GM12878 (cell line): Measurements from ENCODE around the gene ELP4. TPM values are rescaled to one million over a fixed set of nuclear protein-coding genes. Genes with fewer than 3 reads are reported as not detected.
A peak's percentile ranks its signal among the peaks of the same experiment; 100 is the strongest.

ENCODE experiments used
- ATAC-seq: fragments of 200-7000 bp; cut with Tn5 transposase; 3 replicates; pipeline ENCODE4 v1.9.1; 2020; ENCODE audit warnings: mild to moderate bottlenecking, moderate library complexity
- BruUV-seq: library from RNA; stranded (reverse); fragments of 400-500 nt; replicated peaks from 2 replicates; lab custom pipeline; 2021; lab: Mats Ljungman, UMichigan
- CTCF ChIA-PET: fragments of 300-600 bp; sonication (Branson Sonifier 250); formaldehyde crosslinking; extraction: SDS; loops from one replicate; lab custom pipeline; 2021; ENCODE audit warnings: inconsistent platforms; lab: Yijun Ruan, JAX
- POLR2A ChIA-PET: fragments of 350-600 bp; formaldehyde crosslinking; extraction: SDS; loops from one replicate; lab custom pipeline; 2021; ENCODE audit warnings: inconsistent platforms; lab: Charles Lee
- RAD21 ChIA-PET: fragments of 300-600 bp; sonication (Branson Sonifier 250); formaldehyde crosslinking; loops from one replicate; lab custom pipeline; 2023; ENCODE audit warnings: antibody characterized with exemption; ENCODE audit not compliant: unreplicated experiment; lab: Charles Lee
- SMC1A ChIA-PET: fragments of 300-600 bp; sonication (Branson Sonifier 250); formaldehyde crosslinking; loops from one replicate; lab custom pipeline; 2023; ENCODE audit not compliant: unreplicated experiment, uncharacterized antibody; lab: Charles Lee
- DNase-seq: peaks from one replicate; pipeline ENCODE4 v3.0.0-alpha.2; 2011; ENCODE audit warnings: low read depth, low spot score
- FAIRE-seq: peaks from 3 replicates; lab custom pipeline; 2011; peaks lifted over from hg19 to GRCh38; lab: Jason Lieb, UNC
- H2AFZ ChIP-seq: 2 replicates; pipeline ENCODE4 v1.6.0; 2011; ENCODE audit warnings: low read depth, low read length, control low read depth; ENCODE audit not compliant: control insufficient read depth
- H3K27ac ChIP-seq: 2 replicates; pipeline ENCODE4 v1.5.1; 2011; ENCODE audit warnings: control low read depth; ENCODE audit not compliant: control insufficient read depth, insufficient read depth
- H3K27me3 ChIP-seq, 2 experiments: replicated peaks in 1 of 2; 2 replicates each; pipeline versions ENCODE4 v1.6.0 to v1.6.1; 2011; ENCODE audit warnings: low read length in 1 of 2; ENCODE audit not compliant: control insufficient read depth in 2 of 2, insufficient read depth in 2 of 2
- H3K36me3 ChIP-seq, 2 experiments: 2 replicates each; pipeline ENCODE4 v1.5.1; 2011; ENCODE audit warnings: low read length in 1 of 2; ENCODE audit not compliant: control insufficient read depth in 2 of 2, insufficient read depth in 2 of 2
- H3K4me1 ChIP-seq: 2 replicates; pipeline ENCODE4 v1.6.1; 2011; ENCODE audit warnings: mild to moderate bottlenecking, low read length, moderate library complexity, mixed read lengths; ENCODE audit not compliant: control insufficient read depth, insufficient read depth
- H3K4me2 ChIP-seq: 2 replicates; pipeline ENCODE4 v1.6.0; 2011; ENCODE audit warnings: control low read depth; ENCODE audit not compliant: control insufficient read depth, insufficient read depth
- H3K4me3 ChIP-seq: fragments of 200-600 bp; sonication (generic); 2 replicates; pipeline ENCODE4 v1.5.1; 2016
- H3K79me2 ChIP-seq: 2 replicates; pipeline ENCODE4 v1.6.0; 2011; ENCODE audit warnings: low read length; ENCODE audit not compliant: control insufficient read depth, insufficient read depth
- H3K9ac ChIP-seq: 2 replicates; pipeline ENCODE4 v1.8.0; 2011; ENCODE audit warnings: low read length, control low read depth, mixed read lengths; ENCODE audit not compliant: control insufficient read depth, insufficient read depth
- H3K9me3 ChIP-seq: replicated peaks from 3 replicates; pipeline ENCODE4 v1.5.1; 2011; ENCODE audit warnings: mild to moderate bottlenecking, low read length; ENCODE audit not compliant: control insufficient read depth, insufficient read depth
- H4K20me1 ChIP-seq: 2 replicates; pipeline ENCODE4 v1.6.0; 2011; ENCODE audit not compliant: control insufficient read depth, insufficient read depth
- EZH2 ChIP-seq: IDR thresholded peaks from 2 replicates; pipeline ENCODE4 v1.6.1; 2012; ENCODE audit warnings: low read depth, mild to moderate bottlenecking, control low read depth, inconsistent platforms, low read length, borderline replicate concordance; ENCODE audit not compliant: control insufficient read depth
- IKZF1 ChIP-seq: fragments of 450-650 bp; conservative IDR thresholded peaks from 2 replicates; pipeline ENCODE4 v1.6.1; 2017; ENCODE audit warnings: antibody characterized with exemption, mild to moderate bottlenecking
- IRF4 ChIP-seq: IDR thresholded peaks from 2 replicates; pipeline ENCODE4 v1.6.1; 2011; ENCODE audit warnings: low read depth, low read length
- JUNB ChIP-seq: IDR thresholded peaks from 2 replicates; pipeline ENCODE4 v1.6.1; 2016; ENCODE audit warnings: antibody characterized with exemption, mild to moderate bottlenecking
- LARP7 ChIP-seq: fragments of 450-650 bp; IDR thresholded peaks from 2 replicates; pipeline ENCODE4 v1.6.1; 2017; ENCODE audit warnings: mild to moderate bottlenecking
- MTA2 ChIP-seq: fragments of 450-650 bp; IDR thresholded peaks from 2 replicates; pipeline ENCODE4 v1.6.1; 2016; ENCODE audit warnings: low read depth, mild to moderate bottlenecking, moderate library complexity
- MTA3 ChIP-seq: IDR thresholded peaks from 2 replicates; pipeline ENCODE4 v1.6.1; 2012; ENCODE audit warnings: low read length, inconsistent platforms, borderline replicate concordance
- RFX5 ChIP-seq: IDR thresholded peaks from 2 replicates; pipeline ENCODE4 v1.6.1; 2011; ENCODE audit warnings: low read depth, low read length, improper control_type of control experiment
- RUNX3 ChIP-seq: IDR thresholded peaks from 2 replicates; pipeline ENCODE4 v1.6.1; 2012; ENCODE audit warnings: low read length, inconsistent platforms
- SIN3A ChIP-seq: IDR thresholded peaks from 2 replicates; pipeline ENCODE4 v1.6.1; 2012; ENCODE audit warnings: low read depth, low read length, improper control_type of control experiment
- YBX1 ChIP-seq: fragments of 450-650 bp; IDR thresholded peaks from 2 replicates; pipeline ENCODE4 v1.6.1; 2016; ENCODE audit warnings: antibody characterized with exemption
- WGBS: methylation state at CpG from one replicate; pipeline ENCODE4 v1.1.6; 2016; ENCODE audit warnings: low lambda C conversion rate; ENCODE audit not compliant: insufficient replicate concordance, insufficient coverage; ENCODE audit errors: missing lambda C conversion rate; 5-methylcytosine and 5-hydroxymethylcytosine counted together
- in situ Hi-C: fragments of 300-500 bp; cut with MboI; formaldehyde crosslinking; loops from 9 replicates; pipeline ENCODE4 v1.14.3; 2018; ENCODE audit warnings: mixed read lengths
- intact Hi-C: fragments of 100-400 bp; cut with micrococcal nuclease; formaldehyde crosslinking; loops from one replicate; pipeline ENCODE4 v1.14.2; 2022; ENCODE audit not compliant: unreplicated experiment
- polyA plus RNA-seq, 11 experiments: library from polyadenylated mRNA; depleted of rRNA in 4 of 11; unstranded in 6 of 11; stranded (reverse) in 5 of 11; fragments of >200 nt; fragmentation: Nextera tagmentation in 4 of 11; fragmentation: Illumina TruSeq in 1 of 11; extraction: Ambion mirVana in 4 of 11; extraction: Trizol in 1 of 11; gene quantifications; 1 replicate in 1 of 11; 2 replicates in 10 of 11; pipeline versions ENCODE4 v1.2.1 to v1.2.3, GENCODE V29; 2011 to 2016; ENCODE audit warnings: inconsistent platforms in 2 of 11, missing spikeins in 2 of 11, low read depth in 1 of 11
- total RNA-seq, 4 experiments: library from RNA; depleted of rRNA in 3 of 4; stranded (reverse); fragments of >200 nt in 3 of 4; fragmentation: Illumina TruSeq in 1 of 4; extraction: Trizol in 1 of 4; gene quantifications; 2 replicates each; pipeline versions ENCODE4 v1.2.1 to v1.2.3, GENCODE V29; 2013 to 2021
- TF ChIP-seq, protein P1 (sequence below): IDR thresholded peaks from 2 replicates; pipeline ENCODE4 v1.6.1; 2011; ENCODE audit warnings: low read depth, low read length, improper control_type of control experiment, borderline replicate concordance

Gene ELP4
- total and polyA plus RNA-seq, 10 of the 15 experiments (the other 5 are each of a cell fraction or from before 2014, with no cell fraction given) = 17.7 to 36.1 (median 27.0) TPM

DNA sequence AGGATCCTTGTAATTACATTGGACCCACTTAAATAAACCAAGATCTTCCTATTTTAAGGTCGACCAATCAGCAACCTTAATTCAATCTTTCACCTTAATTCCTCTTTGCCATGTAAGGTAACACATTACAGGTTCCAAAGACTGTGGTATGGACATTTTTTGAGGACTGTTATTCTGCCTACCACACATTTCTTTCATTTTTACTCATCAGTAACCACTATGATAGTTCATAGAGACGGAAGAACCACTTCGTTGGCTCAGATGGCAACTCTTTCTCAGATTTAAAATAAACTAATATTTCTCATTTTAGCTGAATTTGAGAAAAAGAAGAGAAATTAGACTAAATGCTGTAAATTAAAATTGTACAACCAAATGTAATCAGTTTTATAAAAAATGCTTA, 205.3 kb downstream of the ELP4 start:
- peak; percentile 76 for ATAC-seq
- FAIRE-seq = no peak

GRCh38 chr11:31720225-31720624, 210.7 kb downstream of the ELP4 start:
- FAIRE-seq (no peak), ATAC-seq (no peak), DNase-seq (no peak)
- in situ Hi-C loops (no loop called here), intact Hi-C loops (no loop called here)
- TF ChIP-seq IKZF1 (no peak), EZH2 (no peak), YBX1 (no peak), RFX5 (no peak), MTA3 (no peak)
- TF ChIP-seq, protein P1, sequence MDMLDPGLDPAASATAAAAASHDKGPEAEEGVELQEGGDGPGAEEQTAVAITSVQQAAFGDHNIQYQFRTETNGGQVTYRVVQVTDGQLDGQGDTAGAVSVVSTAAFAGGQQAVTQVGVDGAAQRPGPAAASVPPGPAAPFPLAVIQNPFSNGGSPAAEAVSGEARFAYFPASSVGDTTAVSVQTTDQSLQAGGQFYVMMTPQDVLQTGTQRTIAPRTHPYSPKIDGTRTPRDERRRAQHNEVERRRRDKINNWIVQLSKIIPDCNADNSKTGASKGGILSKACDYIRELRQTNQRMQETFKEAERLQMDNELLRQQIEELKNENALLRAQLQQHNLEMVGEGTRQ = no peak
- ChIA-PET RAD21 (no interaction called here), CTCF (no interaction called here), POLR2A (no interaction called here), SMC1A (no interaction called here)
- Histone ChIP-seq H3K9me3 (no peaks in the 10 kb centered on the region), H3K27me3 (no peaks in the 10 kb centered on the region), H3K4me2 (no peak overlapping the region), H3K4me3 (no peak overlapping the region), H2AFZ (no peak overlapping the region), H3K9ac (no peak overlapping the region), H3K79me2 (no peaks in the 10 kb centered on the region), H4K20me1 (no peaks in the 10 kb centered on the region), H3K36me3 (no peaks in the 10 kb centered on the region), H3K27ac (no peak overlapping the region), H3K4me1 (no peaks in the 10 kb centered on the region)
- WGBS = 74% methylated on average over 2 of the region's 2 CpGs
- no TSS peak for BruUV-seq

More for the DNA sequence above, 205.3 kb downstream of the ELP4 start:
- WGBS = 92% methylated on average over 3 of the region's 3 CpGs
- in situ Hi-C loops (no loop called here), intact Hi-C loops (no loop called here)
- Histone ChIP-seq H3K79me2 (no peaks in the 10 kb centered on the region), H3K4me1 (no peaks in the 10 kb centered on the region), H2AFZ (no peak overlapping the region), H3K9ac (no peak overlapping the region), H3K4me3 (no peak overlapping the region), H4K20me1 (no peaks in the 10 kb centered on the region), H3K4me2 (no peak overlapping the region), H3K36me3 (no peaks in the 10 kb centered on the region), H3K9me3 (no peaks in the 10 kb centered on the region), H3K27ac (no peak overlapping the region), H3K27me3 (no peaks in the 10 kb centered on the region)
- SMC1A ChIA-PET = interaction anchor here (0.7 to 1.1 kb wide), 3 partner anchors 12 to 228 kb away, joined by 3 read pairs; no protein-coding TSS in a partner anchor
- CTCF ChIA-PET = interaction anchor here (1.1 to 1.8 kb wide), 2 partner anchors 16 to 61 kb away, joined by 3 to 6 read pairs; no protein-coding TSS in a partner anchor
- TF ChIP-seq JUNB (peak; percentile 51), RUNX3 (peak; percentile 65), LARP7 (no peak), IRF4 (0 out of 2 replicates have a peak, but pooled peaks have one; percentile 26), SIN3A (no peak), MTA2 (0 out of 2 replicates have a peak, but pooled peaks have one; percentile 13)
- no TSS peak for BruUV-seq
- RAD21 ChIA-PET = no interaction called here
- DNase-seq = peak; percentile 4
- POLR2A ChIA-PET = no interaction called here
